ENCODE results near the gene IRF2BP2. TPM values are rescaled to one million over a fixed set of nuclear protein-coding genes. Genes with fewer than 3 reads are reported as not detected.

Gene IRF2BP2
- total RNA-seq, 1 donor from 2014 or later = 85.6 TPM

Small RNAs within 50 kb of the gene (small RNA-seq; reads per million reads assigned to genes)
- not detected for gene RF00096 (ENCODE audit: low replicate concordance)

Other genes with a start within 250 kb of the IRF2BP2 start
- gene COA6, start 236.7 kb downstream of the IRF2BP2 start, total RNA-seq = 10.1 TPM
- gene TARBP1, start 131.0 kb downstream of the IRF2BP2 start, total RNA-seq = 42.3 TPM